Keratinocyte (primary cell): ENCODE results near the gene BET1.

Experiments
- CTCF ChIP-seq, 3 experiments: IDR thresholded peaks in 1 of 3; conservative IDR thresholded peaks in 1 of 3; optimal IDR thresholded peaks in 1 of 3; 2 replicates in 2 of 3; 3 replicates in 1 of 3; pipeline versions ENCODE3 to v1.5.1; 2011; ENCODE audit warnings: low read length in 3 of 3, mild to moderate bottlenecking in 3 of 3, moderate library complexity in 2 of 3, control low read depth in 1 of 3, inconsistent platforms in 1 of 3; ENCODE audit not compliant: insufficient read depth in 2 of 3; ENCODE audit errors: extremely low read depth in 1 of 3
- EZH2 ChIP-seq: IDR thresholded peaks from one replicate; pipeline ENCODE4 v1.6.1; 2012; ENCODE audit warnings: inconsistent platforms, mild to moderate bottlenecking, low read length, moderate library complexity

DNA sequence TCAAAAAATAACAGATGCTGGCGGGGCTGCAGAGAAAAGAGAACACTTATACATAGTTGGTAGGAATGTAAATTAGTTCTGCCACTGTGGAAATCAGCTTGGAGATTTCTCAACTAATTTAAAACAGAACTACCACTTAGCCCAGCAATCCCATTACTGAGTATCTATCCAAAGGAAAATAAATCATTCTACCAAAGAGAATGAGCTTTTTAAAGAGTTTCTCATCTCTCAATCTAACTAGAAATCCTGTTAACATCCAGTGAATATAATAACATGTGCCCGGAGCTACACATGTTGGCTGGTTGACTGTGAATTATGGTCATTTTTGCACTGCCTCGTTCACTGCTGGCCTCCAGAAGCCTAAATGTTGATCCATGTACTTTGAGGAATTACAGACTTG is 39.3 kb downstream of the BET1 start:
- TF ChIP-seq CTCF (optimal IDR thresholded peaks at IDR 0.05 in 1 of 3, IDR thresholded peaks at IDR 0.05 in 1 of 3, conservative IDR thresholded peaks at IDR 0.05 in 1 of 3; ENCODE audit: extremely low read depth in 1 of 3, insufficient read depth in 2 of 3, low read length in 3 of 3) (no peak), EZH2 (no peak)
